H1 (cell line): Measurements from ENCODE around the gene RGP1. TPM values are rescaled to one million over a fixed set of nuclear protein-coding genes. Genes with fewer than 3 reads are reported as not detected.
A peak's percentile ranks its signal among the peaks of the same experiment; 100 is the strongest.

Source experiments
- CTCF ChIA-PET: fragments of 300-600 bp; sonication (Branson Sonifier 250); formaldehyde crosslinking; loops from one replicate; lab custom pipeline; 2021; ENCODE audit not compliant: partially characterized antibody; lab: Charles Lee
- POLR2A ChIA-PET: fragments of 300-600 bp; sonication (Branson Sonifier 250); formaldehyde crosslinking; loops from one replicate; lab custom pipeline; 2021; ENCODE audit warnings: inconsistent platforms; ENCODE audit not compliant: partially characterized antibody; lab: Charles Lee
- DNase-seq, 2 experiments: peaks; one replicate each; pipeline versions ENCODE4 v3.0.0 to v3.0.0-alpha.2; 2010 to 2022; ENCODE audit warnings: low spot score in 2 of 2, low read depth in 1 of 2, mixed read lengths in 1 of 2
- FAIRE-seq: peaks from 2 replicates; lab custom pipeline; 2011; peaks lifted over from hg19 to GRCh38; lab: Jason Lieb, UNC
- H2AFZ ChIP-seq: 2 replicates; pipeline ENCODE4 v1.8.1; 2012; ENCODE audit warnings: low read length, inconsistent platforms
- H2AK5ac ChIP-seq: 2 replicates; pipeline ENCODE4 v1.6.1; 2013; ENCODE audit warnings: low read depth, low read length
- H2BK120ac ChIP-seq: replicated peaks from 2 replicates; pipeline ENCODE3; 2013; ENCODE audit warnings: low read depth, low read length, inconsistent platforms
- H2BK12ac ChIP-seq: 2 replicates; pipeline ENCODE4 v1.6.1; 2013; ENCODE audit warnings: low read depth, low read length
- H2BK15ac ChIP-seq: 2 replicates; pipeline ENCODE4 v1.6.1; 2013; ENCODE audit warnings: low read length
- H2BK20ac ChIP-seq: 2 replicates; pipeline ENCODE4 v1.6.1; 2013; ENCODE audit warnings: low read length
- H2BK5ac ChIP-seq: 2 replicates; pipeline ENCODE4 v1.6.1; 2013; ENCODE audit warnings: low read depth, low read length
- H3K14ac ChIP-seq: 2 replicates; pipeline ENCODE4 v1.6.1; 2013; ENCODE audit warnings: inconsistent platforms; ENCODE audit not compliant: insufficient read length
- H3K18ac ChIP-seq: 2 replicates; pipeline ENCODE4 v1.6.1; 2013; ENCODE audit warnings: low read length; ENCODE audit errors: extremely low read depth
- H3K23ac ChIP-seq: 2 replicates; pipeline ENCODE4 v1.6.1; 2013; ENCODE audit warnings: inconsistent platforms; ENCODE audit not compliant: insufficient read length
- H3K23me2 ChIP-seq: 2 replicates; pipeline ENCODE4 v1.6.1; 2013; ENCODE audit warnings: low read depth, low read length
- H3K27ac ChIP-seq: 2 replicates; pipeline ENCODE4 v1.6.1; 2011; ENCODE audit warnings: low read depth, low read length, inconsistent platforms
- H3K27me3 ChIP-seq, 4 experiments: replicated peaks in 1 of 4; 1 replicate in 1 of 4; 2 replicates in 3 of 4; pipeline versions ENCODE4 v1.6.1 to v1.8.1; 2011 to 2013; ENCODE audit warnings: low read length in 3 of 4, mild to moderate bottlenecking in 3 of 4, inconsistent platforms in 2 of 4, mixed read lengths in 2 of 4, moderate library complexity in 1 of 4; ENCODE audit not compliant: control insufficient read depth in 3 of 4, insufficient read depth in 3 of 4; ENCODE audit errors: extremely low read depth in 1 of 4
- H3K36me3 ChIP-seq, 4 experiments: 2 replicates each; pipeline versions ENCODE4 v1.6.1 to v1.8.1; 2011 to 2013; ENCODE audit warnings: mild to moderate bottlenecking in 4 of 4, low read length in 3 of 4, moderate library complexity in 2 of 4, control low read depth in 1 of 4, inconsistent platforms in 1 of 4; ENCODE audit not compliant: insufficient read depth in 4 of 4, control insufficient read depth in 2 of 4
- H3K4ac ChIP-seq: replicated peaks from 2 replicates; pipeline ENCODE3; 2013; ENCODE audit warnings: low read length, low read depth, mixed read lengths, inconsistent platforms; ENCODE audit not compliant: insufficient read length
- H3K4me1 ChIP-seq, 4 experiments: replicated peaks in 1 of 4; 1 replicate in 1 of 4; 2 replicates in 3 of 4; pipeline versions ENCODE4 v1.6.1 to v1.8.1; 2011 to 2013; ENCODE audit warnings: low read length in 3 of 4, inconsistent platforms in 2 of 4, mixed read lengths in 1 of 4; ENCODE audit not compliant: insufficient read depth in 4 of 4, control insufficient read depth in 3 of 4
- H3K4me2 ChIP-seq, 2 experiments: 2 replicates each; pipeline versions ENCODE4 v1.6.1 to v1.8.1; 2011 to 2013; ENCODE audit warnings: low read depth in 2 of 2, low read length in 2 of 2, control low read depth in 1 of 2, inconsistent platforms in 1 of 2, mild to moderate bottlenecking in 1 of 2; ENCODE audit not compliant: insufficient read depth in 1 of 2
- H3K4me3 ChIP-seq, 4 experiments: fragments of 200-600, 300-600 bp in 1 of 4; sonication (generic), shearing (Covaris generic), sonication (Bioruptor Twin) in 1 of 4; 2 replicates each; pipeline versions ENCODE4 v1.5.1 to v1.8.1; 2011 to 2016; ENCODE audit warnings: low read length in 4 of 4, low read depth in 3 of 4, control low read depth in 2 of 4, inconsistent platforms in 2 of 4, mild to moderate bottlenecking in 2 of 4, mixed read lengths in 1 of 4, moderate library complexity in 1 of 4; ENCODE audit not compliant: insufficient read depth in 2 of 4; ENCODE audit errors: extremely low read depth in 1 of 4
- H3K56ac ChIP-seq: replicated peaks from 2 replicates; pipeline ENCODE3; 2013; ENCODE audit warnings: low read depth, mild to moderate bottlenecking, mixed read lengths, low read length, inconsistent platforms; ENCODE audit not compliant: insufficient read length
- H3K79me1 ChIP-seq: 2 replicates; pipeline ENCODE4 v1.6.1; 2013; ENCODE audit warnings: low read depth, low read length, control low read depth
- H3K79me2 ChIP-seq, 2 experiments: 2 replicates each; pipeline versions ENCODE4 v1.6.1 to v1.8.1; 2012 to 2013; ENCODE audit warnings: low read length in 2 of 2, mild to moderate bottlenecking in 2 of 2, inconsistent platforms in 1 of 2; ENCODE audit not compliant: insufficient read depth in 2 of 2, control insufficient read depth in 1 of 2
- H3K9ac ChIP-seq, 4 experiments: replicated peaks in 1 of 4; 1 replicate in 1 of 4; 2 replicates in 3 of 4; pipeline versions ENCODE4 v1.6.1 to v1.8.1; 2011 to 2013; ENCODE audit warnings: low read depth in 3 of 4, low read length in 3 of 4, control low read depth in 2 of 4, mild to moderate bottlenecking in 2 of 4, moderate library complexity in 2 of 4, inconsistent platforms in 1 of 4; ENCODE audit errors: extremely low read depth in 1 of 4
- H3K9me3 ChIP-seq, 2 experiments: 2 replicates each; pipeline versions ENCODE4 v1.6.1 to v1.8.1; 2012 to 2013; ENCODE audit warnings: mild to moderate bottlenecking in 2 of 2, moderate library complexity in 2 of 2, control low read depth in 1 of 2, inconsistent platforms in 1 of 2, low read depth in 1 of 2, low read length in 1 of 2, mixed read lengths in 1 of 2; ENCODE audit not compliant: insufficient read depth in 2 of 2
- H4K20me1 ChIP-seq, 2 experiments: replicated peaks in 1 of 2; 2 replicates each; pipeline versions ENCODE3 to v1.8.1; 2011 to 2013; ENCODE audit warnings: inconsistent platforms in 2 of 2, low read length in 2 of 2, mild to moderate bottlenecking in 1 of 2; ENCODE audit not compliant: insufficient read depth in 2 of 2, control insufficient read depth in 1 of 2
- H4K5ac ChIP-seq: 2 replicates; pipeline ENCODE4 v1.6.1; 2013; ENCODE audit warnings: low read length, low read depth, mixed read lengths, inconsistent platforms; ENCODE audit not compliant: insufficient read length
- H4K8ac ChIP-seq: 2 replicates; pipeline ENCODE4 v1.8.0; 2013; ENCODE audit warnings: mild to moderate bottlenecking, moderate library complexity, low read length, inconsistent platforms; ENCODE audit not compliant: insufficient read depth; ENCODE audit errors: extremely low read depth
- H4K91ac ChIP-seq: replicated peaks from 2 replicates; pipeline ENCODE3; 2013; ENCODE audit warnings: low read length, mixed read lengths, inconsistent platforms; ENCODE audit not compliant: insufficient read length
- SP1 ChIP-seq: IDR thresholded peaks from 2 replicates; pipeline ENCODE4 v1.6.1; 2011; ENCODE audit warnings: low read depth, low read length
- SUZ12 ChIP-seq: fragments of 200-600 bp; sonication (generic); IDR thresholded peaks from 2 replicates; pipeline ENCODE4 v1.6.1; 2012; ENCODE audit warnings: mild to moderate bottlenecking, inconsistent platforms, low read length, moderate library complexity, mixed read lengths
- WGBS, 2 experiments: shearing (Covaris generic) in 1 of 2; methylation state at CpG; one replicate each; pipeline versions ENCODE4 v1.1.6 to v1.1.7; 2013 to 2015; ENCODE audit warnings: low lambda C conversion rate in 2 of 2, mixed read lengths in 2 of 2, inconsistent platforms in 1 of 2, low coverage in 1 of 2, missing lambda C conversion rate in 1 of 2; ENCODE audit not compliant: insufficient replicate concordance in 2 of 2, insufficient coverage in 1 of 2, insufficient read length in 1 of 2; ENCODE audit errors: extremely low coverage in 1 of 2, missing lambda C conversion rate in 1 of 2; 5-methylcytosine and 5-hydroxymethylcytosine counted together
- polyA plus RNA-seq, 7 experiments: library from polyadenylated mRNA; depleted of rRNA in 3 of 7; stranded (reverse) in 5 of 7; unstranded in 2 of 7; fragments of >200 nt in 5 of 7; fragments of 200-250 nt in 2 of 7; gene quantifications; 1 replicate in 5 of 7; 2 replicates in 1 of 7; 4 replicates in 1 of 7; pipeline versions ENCODE4 v1.2.1 to v1.2.3, GENCODE V29; 2011 to 2013; ENCODE audit warnings: missing spikeins in 2 of 7, mixed read lengths in 2 of 7
- total RNA-seq: library from RNA; stranded (reverse); fragmentation: NEBNext Ultra II Directional; extraction: Animal tissue kit (Norgen Biotek cat#: 25700); gene quantifications from 2 replicates; pipeline ENCODE4 v1.2.1, GENCODE V29; 2021

The RGP1 gene
- total and polyA plus RNA-seq, 2 of the 8 experiments (the other 6 are each of a cell fraction or from before 2014, with no cell fraction given), result 11.8 to 22.7 TPM

DNA sequence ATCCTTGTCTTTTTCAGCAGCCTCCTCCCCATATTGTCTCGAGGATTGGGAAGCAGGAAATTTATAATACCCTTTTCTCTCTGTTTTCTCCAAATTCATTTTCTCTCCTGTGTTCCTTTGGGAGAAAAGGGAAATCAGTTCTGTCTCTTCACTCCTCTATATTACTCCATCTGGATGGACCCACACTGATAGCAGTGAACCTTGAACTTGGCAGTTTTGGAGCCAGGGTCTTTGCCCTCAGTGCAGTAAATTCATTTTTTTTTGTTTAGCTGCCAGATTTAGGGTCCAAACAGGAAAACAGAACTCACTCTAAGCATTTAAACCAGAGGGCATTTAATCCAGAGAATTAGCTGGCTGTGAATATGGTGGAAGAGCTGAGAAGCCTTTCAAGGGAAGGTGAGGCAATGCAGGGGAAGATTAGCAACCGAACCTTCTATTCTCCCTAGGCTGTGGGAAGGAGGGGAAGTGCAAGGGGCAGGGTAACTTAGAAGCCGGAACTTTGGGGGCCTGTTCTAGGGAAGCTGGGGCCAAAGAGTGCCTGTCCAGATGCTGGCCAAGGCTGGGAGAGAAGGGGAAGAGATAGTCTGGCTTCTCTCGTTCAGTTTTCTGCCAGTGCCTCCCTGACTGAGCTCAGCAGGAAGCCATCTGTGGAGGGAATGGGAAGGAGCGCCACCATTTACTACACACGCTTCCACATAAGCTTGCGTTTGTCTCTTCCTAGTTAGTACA is 26.0 kb downstream of the RGP1 start:
- no peaks in the 10 kb centered on the region for H3K79me1 ChIP-seq
- no peaks in the 10 kb centered on the region for H3K23me2 ChIP-seq
- POLR2A ChIA-PET, result interaction anchor here (0.7 to 1.7 kb wide), 9 partner anchors 11 to 47 kb away, joined by 3 to 4 read pairs (median 3); partner anchors contain the start of genes CREB3 and TLN1
- CTCF ChIA-PET, result interaction anchor here (0.6 to 3.8 kb wide), 13 partner anchors 12 to 245 kb away, joined by 3 to 29 read pairs (median 4); partner anchors contain the start of genes GBA2, HINT2 and RGP1
- H2BK12ac ChIP-seq, result no peak overlapping the region
- no peak overlapping the region for H3K56ac ChIP-seq
- no peak for TF ChIP-seq SP1
- no peak for TF ChIP-seq SUZ12
- H4K20me1 ChIP-seq, result no peaks in the 10 kb centered on the region
- H3K4me1 ChIP-seq, result peaks cover 0 to 6% (median 4%) of the 10 kb centered on the region in 4 experiments; a peak in 6 of 7 replicates
- no peak overlapping the region for H3K14ac ChIP-seq
- no peak overlapping the region for H4K5ac ChIP-seq
- no peak overlapping the region for H4K8ac ChIP-seq
- H3K4ac ChIP-seq, result no peak overlapping the region
- H4K91ac ChIP-seq, result no peak overlapping the region
- no peak overlapping the region for H3K23ac ChIP-seq
- no peaks in the 10 kb centered on the region for H3K9me3 ChIP-seq
- H2AFZ ChIP-seq, result no peak overlapping the region
- DNase-seq, result peak in 1 of 2 experiments; percentile 52
- no peaks in the 10 kb centered on the region for H3K79me2 ChIP-seq
- H3K36me3 ChIP-seq, result no peaks in the 10 kb centered on the region
- WGBS, 2 experiments, result 67% methylated on average over 7 of the region's 7 CpGs; no CpG with 5 or more reads in 1 of the 2 experiments
- H3K4me3 ChIP-seq, result no peak overlapping the region
- no peak overlapping the region for H2BK15ac ChIP-seq
- no peak overlapping the region for H3K18ac ChIP-seq
- H3K27me3 ChIP-seq, result no peaks in the 10 kb centered on the region
- no peak overlapping the region for H2AK5ac ChIP-seq
- H3K9ac ChIP-seq, result no peak overlapping the region; a peak in 1 of 7 replicates
- peak overlapping the region; percentile 56; the same call in 1 of the 2 replicates for H2BK5ac ChIP-seq
- H3K4me2 ChIP-seq, result peak overlapping the region; percentile 19 to 47; a peak in 3 of 4 replicates
- FAIRE-seq, result no peak
- no peak overlapping the region for H3K27ac ChIP-seq
- H2BK120ac ChIP-seq, result no peak overlapping the region
- no peak overlapping the region for H2BK20ac ChIP-seq
